Renal cortical epithelial cell (primary cell): ENCODE results near the gene ERV3-1. TPM values are rescaled to one million over a fixed set of nuclear protein-coding genes. Genes with fewer than 3 reads are reported as not detected.
"Not testable (repeated sequence)": the region's sequence is repeated elsewhere in the genome, so short reads cannot be mapped to it uniquely, and the experiment has no call there.

Experiments
- DNase-seq: peaks from one replicate; pipeline ENCODE4 v3.0.0-alpha.2; 2011; ENCODE audit warnings: low read depth
- total RNA-seq: library from RNA; depleted of rRNA; stranded (reverse); fragments of >200 nt; gene quantifications from 2 replicates; pipeline ENCODE4 v1.2.3, GENCODE V29; 2014

ERV3-1 gene
- 2.4 and 14.4 TPM in 2 replicates for total RNA-seq

- peak; percentile 90 for DNase-seq
Measured at GRCh38 chr7:65006094-65006992, at the start of gene ERV3-1. TSS of gene ERV3-1 (minus strand) at chr7:65006687. CDS start at chr7:64993026, 13,661 bp downstream.

- not testable (repeated sequence) for DNase-seq
Measured at GRCh38 chr7:65055786-65056185, 49.3 kb upstream of the ERV3-1 start.

- DNase-seq, result not testable (repeated sequence)
Measured at GRCh38 chr7:65054466-65054994, 48.0 kb upstream of the ERV3-1 start.

GRCh38 chr7:65051654-65052053, 45.2 kb upstream of the ERV3-1 start:
- DNase-seq, result not testable (repeated sequence)

- DNase-seq, result not testable (repeated sequence)
Measured at GRCh38 chr7:65051139-65051538, 44.7 kb upstream of the ERV3-1 start.

- DNase-seq, result not testable (repeated sequence)
Measured at GRCh38 chr7:65046329-65046728, 39.8 kb upstream of the ERV3-1 start.

- not testable (repeated sequence) for DNase-seq
Measured at GRCh38 chr7:65045589-65045988, 39.1 kb upstream of the ERV3-1 start.

- peak; percentile 15 for DNase-seq
Measured at GRCh38 chr7:65038767-65039166, 32.3 kb upstream of the ERV3-1 start.

- DNase-seq, result peak; percentile 60
Measured at GRCh38 chr7:65037740-65038688, 31.5 kb upstream of the ERV3-1 start.

- DNase-seq, result not testable (repeated sequence)
Measured at GRCh38 chr7:65036526-65036925, 30.0 kb upstream of the ERV3-1 start.

GRCh38 chr7:65035469-65035868, 29.0 kb upstream of the ERV3-1 start:
- not testable (repeated sequence) for DNase-seq

GRCh38 chr7:65034120-65034782, 27.8 kb upstream of the ERV3-1 start:
- peak; percentile 27 for DNase-seq

GRCh38 chr7:65033391-65033790, 26.9 kb upstream of the ERV3-1 start:
- not testable (repeated sequence) for DNase-seq

- not testable (repeated sequence) for DNase-seq
Measured at GRCh38 chr7:65025023-65025422, 18.5 kb upstream of the ERV3-1 start.

- not testable (repeated sequence) for DNase-seq
Measured at GRCh38 chr7:65020978-65021377, 14.5 kb upstream of the ERV3-1 start.

GRCh38 chr7:65009881-65010280, 3.4 kb upstream of the ERV3-1 start:
- not testable (repeated sequence) for DNase-seq

- DNase-seq, result not testable (repeated sequence)
Measured at GRCh38 chr7:65009394-65009793, 2.9 kb upstream of the ERV3-1 start.

- DNase-seq, result not testable (repeated sequence)
Measured at GRCh38 chr7:65007036-65007435, 549 bp upstream of the ERV3-1 start.

- DNase-seq, result no peak
Measured at GRCh38 chr7:65004575-65004974, 1.9 kb downstream of the ERV3-1 start.

- no peak for DNase-seq
Measured at GRCh38 chr7:65002972-65003585, 3.4 kb downstream of the ERV3-1 start.

GRCh38 chr7:65001291-65001814, 5.1 kb downstream of the ERV3-1 start:
- no peak for DNase-seq
